Endothelial cell of umbilical vein (primary cell): ENCODE results near the gene SAMD10. TPM values are rescaled to one million over a fixed set of nuclear protein-coding genes. Genes with fewer than 3 reads are reported as not detected.

Source experiments
- BruUV-seq: library from RNA; stranded (reverse); fragments of 400-500 nt; replicated peaks from 2 replicates; lab custom pipeline; 2021; lab: Mats Ljungman, UMichigan
- CTCF ChIA-PET: fragments of 300-600, 350-600 bp; sonication (Branson Sonifier 250); formaldehyde crosslinking; loops from one replicate; lab custom pipeline; 2021; ENCODE audit warnings: antibody characterized with exemption, inconsistent platforms; lab: Charles Lee
- POLR2A ChIA-PET: fragments of 300-600, 350-600 bp; sonication (Branson Sonifier 250); formaldehyde crosslinking; loops from one replicate; lab custom pipeline; 2021; ENCODE audit warnings: antibody characterized with exemption, inconsistent platforms; lab: Charles Lee
- DNase-seq: peaks from one replicate; pipeline ENCODE4 v3.0.0-alpha.2; 2011; ENCODE audit warnings: low read depth, low spot score
- FAIRE-seq: peaks from 2 replicates; lab custom pipeline; 2011; peaks lifted over from hg19 to GRCh38; lab: Jason Lieb, UNC
- H2AFZ ChIP-seq: 2 replicates; pipeline ENCODE4 v1.6.0; 2012; ENCODE audit warnings: low read depth, low read length, control low read depth, inconsistent platforms
- H3K27ac ChIP-seq: 2 replicates; pipeline ENCODE4 v1.5.1; 2011; ENCODE audit warnings: low read depth, mild to moderate bottlenecking, control low read depth, low read length, moderate library complexity; ENCODE audit not compliant: insufficient read depth
- H3K27me3 ChIP-seq, 2 experiments: 2 replicates each; pipeline versions ENCODE4 v1.6.0 to v1.6.1; 2011; ENCODE audit warnings: low read length in 2 of 2, mixed read lengths in 1 of 2; ENCODE audit not compliant: control insufficient read depth in 2 of 2, insufficient read depth in 2 of 2
- H3K36me3 ChIP-seq, 2 experiments: 2 replicates in 1 of 2; 3 replicates in 1 of 2; pipeline ENCODE4 v1.5.1; 2011; ENCODE audit warnings: low read length in 2 of 2, mild to moderate bottlenecking in 1 of 2, moderate library complexity in 1 of 2; ENCODE audit not compliant: control insufficient read depth in 2 of 2, insufficient read depth in 2 of 2; ENCODE audit errors: extremely low read depth in 1 of 2
- H3K4me1 ChIP-seq: 3 replicates; pipeline ENCODE4 v1.5.1; 2011; ENCODE audit warnings: mild to moderate bottlenecking, low read length; ENCODE audit not compliant: control insufficient read depth, insufficient read depth; ENCODE audit errors: extremely low read depth
- H3K4me2 ChIP-seq: 2 replicates; pipeline ENCODE4 v1.6.1; 2011; ENCODE audit warnings: low read length, control low read depth, mixed read lengths; ENCODE audit not compliant: insufficient read depth
- H3K4me3 ChIP-seq, 3 experiments: fragments of 200-600 bp in 1 of 3; sonication (generic), shearing (Covaris generic) in 1 of 3; replicated peaks in 1 of 3; 2 replicates each; pipeline ENCODE4 v1.5.1; 2011 to 2016; ENCODE audit warnings: control low read depth in 3 of 3, low read length in 3 of 3, mild to moderate bottlenecking in 2 of 3, inconsistent platforms in 1 of 3, low read depth in 1 of 3, moderate library complexity in 1 of 3; ENCODE audit not compliant: insufficient read depth in 1 of 3
- H3K79me2 ChIP-seq: 2 replicates; pipeline ENCODE4 v1.6.0; 2012; ENCODE audit warnings: low read length, inconsistent platforms; ENCODE audit not compliant: control insufficient read depth, insufficient read depth
- H3K9ac ChIP-seq: replicated peaks from 2 replicates; pipeline ENCODE3; 2011; ENCODE audit warnings: low read length, control low read depth; ENCODE audit not compliant: insufficient read depth; ENCODE audit errors: extremely low read depth
- H3K9me1 ChIP-seq: replicated peaks from 3 replicates; pipeline ENCODE4 v1.6.0; 2011; ENCODE audit warnings: mild to moderate bottlenecking, low read length; ENCODE audit not compliant: control insufficient read depth, insufficient read depth; ENCODE audit errors: extremely low read depth
- H3K9me3 ChIP-seq: replicated peaks from 2 replicates; pipeline ENCODE4 v1.5.1; 2012; ENCODE audit warnings: low read length, inconsistent platforms; ENCODE audit not compliant: control insufficient read depth, insufficient read depth
- H4K20me1 ChIP-seq: replicated peaks from 2 replicates; pipeline ENCODE3; 2011; ENCODE audit warnings: mild to moderate bottlenecking, low read length; ENCODE audit not compliant: control insufficient read depth, insufficient read depth; ENCODE audit errors: extremely low read depth
- JUN ChIP-seq: IDR thresholded peaks from 2 replicates; pipeline ENCODE4 v1.6.1; 2011; ENCODE audit warnings: borderline replicate concordance, low read depth; ENCODE audit not compliant: insufficient read length, insufficient read depth
- POLR2A ChIP-seq: IDR thresholded peaks from 2 replicates; pipeline ENCODE4 v1.6.1; 2012; ENCODE audit warnings: low read depth, mild to moderate bottlenecking, control low read depth, low read length
- POLR2AphosphoS5 ChIP-seq: IDR thresholded peaks from 2 replicates; pipeline ENCODE4 v1.6.1; 2012; ENCODE audit warnings: low read depth, mild to moderate bottlenecking, control low read depth, low read length, moderate library complexity; ENCODE audit not compliant: insufficient read depth
- dilution Hi-C: fragments of 300-500 bp; cut with MboI; formaldehyde crosslinking; loops from one replicate; pipeline ENCODE4 v1.15.0; 2019; ENCODE audit warnings: low sequenced_read_pairs; ENCODE audit not compliant: extremely low pct_ligation_motif_present
- intact Hi-C: fragments of 100-400 bp; cut with micrococcal nuclease; formaldehyde crosslinking; loops from one replicate; pipeline ENCODE4 v1.10.0; 2022
- polyA plus RNA-seq, 4 experiments: library from polyadenylated mRNA; depleted of rRNA in 3 of 4; stranded (reverse) in 3 of 4; unstranded in 1 of 4; fragments of >200 nt; gene quantifications; 2 replicates each; pipeline versions ENCODE4 v1.2.1 to v1.2.3, GENCODE V29; 2011 to 2012; ENCODE audit warnings: missing spikeins in 1 of 4
- total RNA-seq: library from RNA; stranded (reverse); gene quantifications from 2 replicates; pipeline ENCODE4 v1.2.3, GENCODE V29; 2021
- TF ChIP-seq, protein P1 (sequence below), 2 donors: IDR thresholded peaks; 1 replicate in 1 of 2; 2 replicates in 1 of 2; pipeline ENCODE4 v1.5.1; 2011; ENCODE audit warnings: low read length in 2 of 2, mild to moderate bottlenecking in 2 of 2, moderate library complexity in 2 of 2, control low read depth in 1 of 2, inconsistent platforms in 1 of 2, low read depth in 1 of 2; ENCODE audit not compliant: insufficient read depth in 1 of 2; ENCODE audit errors: extremely low read depth in 1 of 2
- TF ChIP-seq, protein P2 (sequence below): IDR thresholded peaks from 2 replicates; pipeline ENCODE4 v1.6.1; 2011; ENCODE audit not compliant: insufficient read depth, insufficient read length

SAMD10 gene
- total and polyA plus RNA-seq, 2 donors (not counting 3 experiments of a cell fraction or from before 2014, with no cell fraction given) = 4.7 to 5.3 TPM

DNA sequence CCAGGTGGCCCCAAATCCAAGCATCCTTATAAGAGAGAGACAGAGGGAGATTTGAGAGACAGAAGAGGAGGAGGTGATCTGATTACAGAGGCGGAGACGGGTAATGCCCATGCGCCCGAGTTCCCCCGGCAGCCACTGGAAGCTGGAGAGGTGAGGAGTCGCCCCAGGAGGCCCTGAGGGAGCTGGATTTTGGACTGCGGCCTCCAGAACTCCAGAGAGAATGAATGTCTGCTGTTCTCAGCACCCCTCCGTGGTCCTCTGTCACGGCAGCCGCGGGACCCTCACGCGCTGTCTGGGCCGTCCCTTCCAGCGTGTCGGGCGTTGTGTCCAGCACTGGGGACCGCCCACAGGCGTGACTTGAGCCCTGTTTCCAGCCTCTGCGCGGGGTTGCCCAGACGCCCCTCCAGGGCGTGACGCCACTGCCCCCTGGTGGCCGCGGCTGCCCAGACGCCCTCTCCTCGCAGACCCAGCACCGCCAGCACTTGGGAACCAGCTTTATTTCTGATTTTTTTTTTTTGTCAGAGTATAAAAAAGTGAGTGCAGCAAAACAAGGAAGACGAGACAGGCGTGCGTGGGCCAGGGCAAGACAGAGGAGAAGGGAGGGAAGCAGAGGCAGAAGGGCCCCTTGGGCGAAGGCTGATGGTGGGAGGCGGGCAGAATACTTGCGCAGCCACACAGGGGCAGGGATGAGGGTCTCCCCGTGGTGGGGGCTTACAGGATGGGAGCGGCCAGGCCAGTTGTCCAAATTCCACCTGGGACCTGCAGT, 5.6 kb downstream of the SAMD10 start:
- FAIRE-seq = peak; percentile 92
- no peak overlapping the region for H3K9ac ChIP-seq

More for the DNA sequence above, 5.6 kb downstream of the SAMD10 start:
- peak overlapping the region in 2 of 3 experiments; percentile 7 to 35 for H3K4me3 ChIP-seq
- DNase-seq = peak; percentile 87
- peaks cover 23% of the 10 kb centered on the region for H3K4me1 ChIP-seq
- no peak overlapping the region for H3K27ac ChIP-seq
- H3K27me3 ChIP-seq = no peaks in the 10 kb centered on the region
- ChIA-PET CTCF (interaction anchor here (0.6 to 3.3 kb wide), 49 partner anchors 9 to 664 kb away, joined by 3 to 89 read pairs (median 5); partner anchors contain the start of genes ARFRP1, DNAJC5, GMEB2 and LKAAEAR1), POLR2A (interaction anchor here (0.6 to 1.8 kb wide), 5 partner anchors 34 to 436 kb away, joined by 3 to 9 read pairs (median 4); partner anchors contain the start of genes HELZ2, TCEA2 and TPD52L2)
- H3K79me2 ChIP-seq = peaks cover 3% of the 10 kb centered on the region
- H3K36me3 ChIP-seq = no peaks in the 10 kb centered on the region
- intact Hi-C loops (loop anchor here (1.0 to 2.0 kb wide), 6 partner anchors 65 to 477 kb away; partner anchors contain the start of gene TPD52L2), dilution Hi-C loops (no loop called here)
- H2AFZ ChIP-seq = peak overlapping the region; percentile 83
- no peaks in the 10 kb centered on the region for H3K9me1 ChIP-seq
- no peaks in the 10 kb centered on the region for H4K20me1 ChIP-seq
- BruUV-seq = no TSS peak
- TF ChIP-seq POLR2AphosphoS5 (peak; percentile 74), POLR2A (peak; percentile 63), JUN (no peak)
- TF ChIP-seq, protein P1, sequence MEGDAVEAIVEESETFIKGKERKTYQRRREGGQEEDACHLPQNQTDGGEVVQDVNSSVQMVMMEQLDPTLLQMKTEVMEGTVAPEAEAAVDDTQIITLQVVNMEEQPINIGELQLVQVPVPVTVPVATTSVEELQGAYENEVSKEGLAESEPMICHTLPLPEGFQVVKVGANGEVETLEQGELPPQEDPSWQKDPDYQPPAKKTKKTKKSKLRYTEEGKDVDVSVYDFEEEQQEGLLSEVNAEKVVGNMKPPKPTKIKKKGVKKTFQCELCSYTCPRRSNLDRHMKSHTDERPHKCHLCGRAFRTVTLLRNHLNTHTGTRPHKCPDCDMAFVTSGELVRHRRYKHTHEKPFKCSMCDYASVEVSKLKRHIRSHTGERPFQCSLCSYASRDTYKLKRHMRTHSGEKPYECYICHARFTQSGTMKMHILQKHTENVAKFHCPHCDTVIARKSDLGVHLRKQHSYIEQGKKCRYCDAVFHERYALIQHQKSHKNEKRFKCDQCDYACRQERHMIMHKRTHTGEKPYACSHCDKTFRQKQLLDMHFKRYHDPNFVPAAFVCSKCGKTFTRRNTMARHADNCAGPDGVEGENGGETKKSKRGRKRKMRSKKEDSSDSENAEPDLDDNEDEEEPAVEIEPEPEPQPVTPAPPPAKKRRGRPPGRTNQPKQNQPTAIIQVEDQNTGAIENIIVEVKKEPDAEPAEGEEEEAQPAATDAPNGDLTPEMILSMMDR (IDR thresholded peaks at IDR 0.05; ENCODE audit: extremely low read depth in 1 of 2, insufficient read depth in 1 of 2, low read depth in 1 of 2, low read length in 2 of 2) = peak; percentile 99
- TF ChIP-seq, protein P2, sequence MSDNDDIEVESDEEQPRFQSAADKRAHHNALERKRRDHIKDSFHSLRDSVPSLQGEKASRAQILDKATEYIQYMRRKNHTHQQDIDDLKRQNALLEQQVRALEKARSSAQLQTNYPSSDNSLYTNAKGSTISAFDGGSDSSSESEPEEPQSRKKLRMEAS = peak; percentile 34
- H3K9me3 ChIP-seq = no peaks in the 10 kb centered on the region
- peak overlapping the region; percentile 68 for H3K4me2 ChIP-seq
